Skin of body (tissue), 2 donors: ENCODE data around the gene CSNK1E. TPM values are rescaled to one million over a fixed set of nuclear protein-coding genes. Genes with fewer than 3 reads are reported as not detected.

Experiments
- DNase-seq: peaks from one replicate; lab custom pipeline; 2025; lab: John Stamatoyannopoulos, UW
- total RNA-seq: library from RNA; depleted of rRNA; stranded (reverse); fragments of >200 nt; gene quantifications from one replicate; pipeline ENCODE4 v1.2.3, GENCODE V29; 2014

CSNK1E gene
- total RNA-seq, 1 donor from 2014 or later = 79.3 TPM

- no peak for DNase-seq
These were observed 8.3 kb downstream of the CSNK1E start for GRCh38 chr22:38308791-38309498.

- DNase-seq = no peak
These were observed 11.5 kb downstream of the CSNK1E start for GRCh38 chr22:38305471-38306448.

GRCh38 chr22:38304526-38304925 is 12.7 kb downstream of the CSNK1E start:
- no peak for DNase-seq

- DNase-seq = no peak
These were observed 13.3 kb downstream of the CSNK1E start for GRCh38 chr22:38303974-38304373.

- DNase-seq = no peak
These were observed 14.3 kb downstream of the CSNK1E start for GRCh38 chr22:38302906-38303305.

GRCh38 chr22:38300946-38301345 is 16.3 kb downstream of the CSNK1E start:
- no peak for DNase-seq

GRCh38 chr22:38300197-38300945 is 16.9 kb downstream of the CSNK1E start:
- no peak for DNase-seq

- DNase-seq = no peak
These were observed 17.5 kb downstream of the CSNK1E start for GRCh38 chr22:38299770-38300102.

- DNase-seq = no peak
These were observed 18.8 kb downstream of the CSNK1E start for GRCh38 chr22:38298312-38299005.

- no peak for DNase-seq
These were observed 20.9 kb downstream of the CSNK1E start for GRCh38 chr22:38296372-38296771.

- DNase-seq = no peak
These were observed 21.4 kb downstream of the CSNK1E start for GRCh38 chr22:38295863-38296262.

- DNase-seq = no peak
These were observed 21.9 kb downstream of the CSNK1E start for GRCh38 chr22:38295339-38295738.

- DNase-seq = no peak
These were observed 23.0 kb downstream of the CSNK1E start for GRCh38 chr22:38294193-38294592.

GRCh38 chr22:38292694-38293093 is 24.5 kb downstream of the CSNK1E start:
- DNase-seq = no peak

GRCh38 chr22:38291201-38291777 is 25.9 kb downstream of the CSNK1E start:
- no peak for DNase-seq

GRCh38 chr22:38290347-38290746 is 26.9 kb downstream of the CSNK1E start:
- DNase-seq = no peak

GRCh38 chr22:38289583-38290082 is 27.6 kb downstream of the CSNK1E start:
- DNase-seq = no peak

GRCh38 chr22:38286915-38287669 is 30.1 kb downstream of the CSNK1E start:
- DNase-seq = no peak

GRCh38 chr22:38285018-38285417 is 32.2 kb downstream of the CSNK1E start:
- DNase-seq = no peak

GRCh38 chr22:38284042-38284402 is 33.2 kb downstream of the CSNK1E start:
- no peak for DNase-seq
